DMS79 treated with DMSO at 0.1 percent for 48 hours (cell line): ENCODE measurements around the gene AADACL4.

Experiments
- DNase-seq: peaks from one replicate; lab custom pipeline; 2025; lab: John Stamatoyannopoulos, UW

Gene AADACL4

GRCh38 chr1:12643785-12644184, at the start of gene AADACL4:
Gene AADACL4 (plus strand): TSS chr1:12644085. CDS start chr1:12644547, 462 bp downstream.
- DNase-seq = no peak

GRCh38 chr1:12594490-12594889, 49.4 kb upstream of the AADACL4 start:
- no peak for DNase-seq

- peak; percentile 38 for DNase-seq
Measured at GRCh38 chr1:12594966-12595756, 48.7 kb upstream of the AADACL4 start.

GRCh38 chr1:12595757-12596006, 48.2 kb upstream of the AADACL4 start:
- DNase-seq = no peak

GRCh38 chr1:12596007-12596821, 47.7 kb upstream of the AADACL4 start:
- peak; percentile 17 for DNase-seq

- DNase-seq = no peak
Measured at GRCh38 chr1:12597792-12598191, 46.1 kb upstream of the AADACL4 start.

- DNase-seq = no peak
Measured at GRCh38 chr1:12598974-12599373, 44.9 kb upstream of the AADACL4 start.

- no peak for DNase-seq
Measured at GRCh38 chr1:12599657-12600056, 44.2 kb upstream of the AADACL4 start.

- no peak for DNase-seq
Measured at GRCh38 chr1:12600335-12600734, 43.5 kb upstream of the AADACL4 start.

GRCh38 chr1:12600880-12601633, 42.8 kb upstream of the AADACL4 start:
- no peak for DNase-seq

- no peak for DNase-seq
Measured at GRCh38 chr1:12601700-12602658, 41.9 kb upstream of the AADACL4 start.

GRCh38 chr1:12602659-12603024, 41.2 kb upstream of the AADACL4 start:
- DNase-seq = no peak

- DNase-seq = no peak
Measured at GRCh38 chr1:12603224-12603623, 40.7 kb upstream of the AADACL4 start.

GRCh38 chr1:12604114-12604874, 39.6 kb upstream of the AADACL4 start:
- DNase-seq = no peak

GRCh38 chr1:12604986-12605385, 38.9 kb upstream of the AADACL4 start:
- no peak for DNase-seq

GRCh38 chr1:12607263-12607662, 36.6 kb upstream of the AADACL4 start:
- no peak for DNase-seq

GRCh38 chr1:12608311-12608957, 35.5 kb upstream of the AADACL4 start:
- no peak for DNase-seq

- no peak for DNase-seq
Measured at GRCh38 chr1:12609469-12610003, 34.3 kb upstream of the AADACL4 start.

GRCh38 chr1:12610305-12610935, 33.5 kb upstream of the AADACL4 start:
- DNase-seq = no peak

- no peak for DNase-seq
Measured at GRCh38 chr1:12610941-12611340, 32.9 kb upstream of the AADACL4 start.
